ENCODE results near the gene SIM1.

The SIM1 gene

GRCh38 chr6:100469101-100469859, 4.6 kb upstream of the SIM1 start:
- DNase-seq: no peak

DNA sequence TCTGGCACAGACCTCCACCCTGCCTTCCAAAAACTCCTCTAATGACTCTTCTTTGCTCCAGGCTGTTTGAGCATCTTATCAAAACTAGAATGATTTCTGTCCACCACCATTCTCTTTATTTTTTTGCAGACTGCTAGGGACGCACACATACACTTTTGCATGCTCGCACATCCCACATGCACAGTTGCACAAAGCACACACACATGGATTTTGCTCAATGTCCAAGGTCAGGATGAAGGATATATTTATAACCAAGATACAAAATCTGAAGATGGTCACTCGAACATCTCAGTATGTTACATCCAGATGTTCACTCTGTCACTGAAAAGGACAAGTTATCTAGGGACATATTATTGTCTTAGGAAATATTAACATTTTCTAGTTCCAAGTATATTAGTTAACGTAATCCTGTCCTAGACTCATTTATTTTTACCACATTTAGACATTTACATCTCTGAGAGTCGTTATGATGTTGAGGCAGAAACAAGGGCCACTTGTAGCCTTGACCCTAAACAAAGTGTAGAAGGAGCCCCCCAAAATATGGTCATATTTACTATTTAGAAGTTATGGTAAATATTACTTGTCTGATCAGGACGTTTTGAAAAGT, 3.4 kb upstream of the SIM1 start:
- no peak for DNase-seq

GRCh38 chr6:100467129-100468015, 2.7 kb upstream of the SIM1 start:
- DNase-seq: no peak

DNA sequence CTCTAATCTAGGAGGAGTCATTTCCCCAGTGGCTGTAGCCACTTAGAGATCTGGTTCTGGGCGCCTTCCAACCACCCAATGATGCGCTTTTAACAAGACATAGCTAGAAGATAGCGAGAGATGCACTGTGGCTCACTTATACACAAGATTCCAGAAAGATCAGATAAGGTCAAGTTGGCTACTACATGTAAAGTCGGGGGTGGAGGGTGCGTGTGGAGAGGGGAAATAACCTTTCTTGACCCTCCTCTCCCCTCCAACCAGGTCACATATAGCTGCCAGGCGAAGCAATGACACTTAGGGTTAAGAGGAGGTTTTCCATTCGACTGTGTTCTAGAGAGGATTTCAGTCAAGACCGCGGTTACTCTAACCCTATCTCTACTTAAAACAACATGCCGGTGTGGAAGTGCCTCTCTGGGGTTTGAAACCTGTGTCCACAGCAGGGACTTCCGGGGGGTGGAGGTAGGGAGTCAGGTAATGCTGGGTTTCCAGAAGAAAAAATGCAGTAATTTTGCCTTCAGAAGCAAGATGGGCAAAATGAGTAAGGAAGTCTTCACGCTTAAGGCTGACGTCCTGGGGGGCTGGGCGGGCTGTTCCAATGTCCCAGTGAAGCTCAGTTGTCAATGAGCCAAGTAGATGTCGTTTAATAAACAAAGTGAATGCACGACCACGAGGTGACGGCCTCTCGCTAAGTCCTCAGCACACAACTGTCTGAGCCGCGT, 1.8 kb upstream of the SIM1 start:
- no peak for DNase-seq

DNA sequence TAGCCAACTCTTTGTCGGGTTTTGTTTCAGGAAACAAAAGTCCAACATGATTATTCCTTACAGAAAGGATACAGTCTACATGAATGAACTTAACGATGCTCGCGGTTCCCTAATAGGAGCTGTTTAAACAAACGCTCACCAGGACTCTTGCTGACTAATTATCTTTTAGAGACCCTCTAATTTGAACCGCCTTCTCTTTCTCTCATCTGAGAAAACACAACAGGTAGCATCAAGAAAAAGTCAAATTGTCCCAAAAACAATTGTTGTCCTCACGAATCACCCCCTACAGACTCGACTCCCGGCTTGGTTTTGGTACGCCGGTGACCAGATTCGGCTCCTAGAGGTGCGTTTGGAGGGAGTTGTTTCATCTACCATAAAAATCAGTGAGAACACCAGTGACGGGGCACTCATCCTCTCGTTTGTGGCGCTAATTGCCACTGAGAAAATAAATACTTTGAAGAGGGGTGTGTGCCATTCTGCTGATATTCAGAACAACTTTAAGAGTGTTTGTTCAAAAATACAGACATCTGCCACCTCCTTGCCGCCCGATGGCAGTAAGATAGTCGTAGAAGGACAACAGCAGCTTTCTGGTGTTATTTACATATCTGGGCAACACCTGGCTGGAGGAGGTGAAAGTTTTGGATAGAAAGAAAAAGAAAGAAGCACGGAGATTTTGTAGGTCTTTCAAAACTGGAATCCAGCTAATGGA, 1.1 kb upstream of the SIM1 start:
- no peak for DNase-seq

- no peak for DNase-seq
Measured at GRCh38 chr6:100464162-100464851, 414 bp downstream of the SIM1 start.

- no peak for DNase-seq
Measured at GRCh38 chr6:100463630-100464161, 1.0 kb downstream of the SIM1 start.

GRCh38 chr6:100462706-100463629, 1.8 kb downstream of the SIM1 start:
- no peak for DNase-seq

- DNase-seq: no peak
Measured at GRCh38 chr6:100461917-100462705, 2.6 kb downstream of the SIM1 start.

GRCh38 chr6:100461278-100461916, 3.3 kb downstream of the SIM1 start:
- DNase-seq: no peak

DNA sequence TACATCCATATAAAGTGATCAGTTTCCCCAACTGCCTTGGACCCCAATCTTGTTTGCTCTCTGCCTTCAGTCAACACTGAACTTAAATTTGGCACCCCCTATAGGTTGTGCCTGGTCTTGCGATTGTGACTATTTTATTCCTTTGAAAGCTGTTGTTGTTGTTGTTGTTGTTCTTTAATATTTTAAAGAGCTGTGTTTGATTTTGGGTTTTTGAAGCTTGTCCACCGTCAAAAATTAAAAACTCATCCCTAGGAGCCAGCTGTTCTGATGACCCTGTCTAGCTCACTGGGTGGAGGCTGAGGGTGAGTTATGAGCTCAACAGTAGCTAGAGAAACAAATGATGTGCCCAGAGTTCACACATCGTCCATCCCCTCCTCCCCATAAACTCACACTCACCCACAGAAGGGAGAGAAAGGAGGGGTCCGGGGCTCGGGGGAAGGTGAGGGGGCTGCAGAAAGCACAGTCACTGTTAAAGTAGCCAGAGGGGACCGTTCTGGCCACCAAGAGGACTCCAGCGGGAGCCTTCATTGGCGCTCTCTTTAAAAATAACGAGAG, 4.0 kb downstream of the SIM1 start:
- no peak for DNase-seq

GRCh38 chr6:100459592-100460184, 5.0 kb downstream of the SIM1 start:
- DNase-seq: no peak

- DNase-seq: no peak
Measured at GRCh38 chr6:100458841-100459591, 5.7 kb downstream of the SIM1 start.

- no peak for DNase-seq
Measured at GRCh38 chr6:100457311-100457990, 7.3 kb downstream of the SIM1 start.

- DNase-seq: no peak
Measured at GRCh38 chr6:100456908-100457235, 7.8 kb downstream of the SIM1 start.

- no peak for DNase-seq
Measured at GRCh38 chr6:100456141-100456907, 8.4 kb downstream of the SIM1 start.
